ENCODE data around the gene RASA3. TPM values are rescaled to one million over a fixed set of nuclear protein-coding genes. Genes with fewer than 3 reads are reported as not detected.

RASA3 gene
- total RNA-seq, 1 experiment from 2014 or later: 18.6 TPM

- Histone ChIP-seq H4K20me1 (ENCODE audit: insufficient read depth) (no peaks in the 10 kb centered on the region), H3K36me3 (ENCODE audit: control insufficient read depth in 1 of 2, insufficient read depth in 2 of 2, low read length in 2 of 2) (no peaks in the 10 kb centered on the region), H3K9me2 (ENCODE audit: insufficient read depth) (no peaks in the 10 kb centered on the region), H3K4me3 (replicated peaks in 1 of 2; ENCODE audit: low read depth in 1 of 2, low read length in 2 of 2) (no peak overlapping the region), H3K79me2 (ENCODE audit: insufficient read depth, low read length) (no peaks in the 10 kb centered on the region), H3K4me2 (ENCODE audit: low read length) (no peak overlapping the region), H3K9me3 (ENCODE audit: control insufficient read depth in 1 of 2, insufficient read depth in 1 of 2, low read depth in 1 of 2, low read length in 2 of 2) (no peaks in the 10 kb centered on the region), H3K27ac (ENCODE audit: low read depth, low read length) (no peak overlapping the region), H3K9ac (ENCODE audit: low read length) (no peak overlapping the region), H3K4me1 (ENCODE audit: control insufficient read depth in 1 of 2, insufficient read depth in 2 of 2, low read length in 2 of 2) (peaks cover 0 to 5% of the 10 kb centered on the region in 2 experiments; a peak in 1 of 4 replicates), H2AFZ (ENCODE audit: low read depth, low read length, poor library complexity, severe bottlenecking) (no peak overlapping the region), H3K27me3 (ENCODE audit: insufficient read depth, low read length) (no peaks in the 10 kb centered on the region)
- CTCF ChIA-PET: no interaction called here
- TF ChIP-seq ELF1 (IDR thresholded peaks at IDR 0.05; ENCODE audit: borderline replicate concordance, low read depth) (no peak), CTCF (IDR thresholded peaks at IDR 0.05 in 2 of 3, conservative IDR thresholded peaks at IDR 0.05 in 1 of 3; ENCODE audit: borderline replicate concordance in 1 of 3, insufficient read depth in 1 of 3, low read depth in 2 of 3, low read length in 2 of 3) (no peak), EZH2 (IDR thresholded peaks at IDR 0.05) (no peak)
- BruUV-seq (replicated peaks): no TSS peak
- POLR2A ChIA-PET: no interaction called here
- RAD21 ChIA-PET (ENCODE audit: low non-redundant PET in 1 of 2, low total read pairs in 2 of 2, uncharacterized antibody in 2 of 2, unreplicated experiment in 2 of 2): no interaction called here
- intact Hi-C loops (cut with micrococcal nuclease): no loop called here
- ATAC-seq (no peak), DNase-seq (ENCODE audit: low read depth, low spot score) (no peak)
These were observed 123.3 kb downstream of the RASA3 start for GRCh38 chr13:114008964-114009589.

DNA sequence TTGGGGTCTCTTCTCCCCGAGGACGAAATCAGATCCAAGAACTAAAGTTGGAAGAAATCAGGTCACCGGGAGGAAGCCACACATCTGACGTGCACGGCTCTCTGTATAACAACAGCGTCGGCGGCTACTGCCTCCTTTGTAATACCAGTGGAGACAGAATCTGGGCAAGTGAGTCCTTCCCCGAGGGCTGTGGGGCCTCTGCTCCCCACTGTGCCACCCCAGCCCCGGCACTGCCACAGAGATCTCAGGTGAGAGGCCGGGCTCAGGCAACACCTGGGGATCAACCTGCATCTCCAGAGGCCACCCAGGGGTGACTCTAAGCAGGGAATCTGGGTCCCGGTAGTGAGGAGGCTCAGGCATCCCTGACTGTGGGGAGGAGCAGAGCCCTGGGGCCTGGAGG lies 124.9 kb downstream of the RASA3 start:
- Histone ChIP-seq H3K4me1 (ENCODE audit: control insufficient read depth in 1 of 2, insufficient read depth in 2 of 2, low read length in 2 of 2) (peaks cover 0 to 5% of the 10 kb centered on the region in 2 experiments; a peak in 1 of 4 replicates), H3K27ac (ENCODE audit: low read depth, low read length) (no peak overlapping the region), H4K20me1 (ENCODE audit: insufficient read depth) (no peaks in the 10 kb centered on the region), H3K4me3 (replicated peaks in 1 of 2; ENCODE audit: low read depth in 1 of 2, low read length in 2 of 2) (no peak overlapping the region), H3K9me3 (ENCODE audit: control insufficient read depth in 1 of 2, insufficient read depth in 1 of 2, low read depth in 1 of 2, low read length in 2 of 2) (no peaks in the 10 kb centered on the region), H3K9me2 (ENCODE audit: insufficient read depth) (no peaks in the 10 kb centered on the region), H3K79me2 (ENCODE audit: insufficient read depth, low read length) (no peaks in the 10 kb centered on the region), H3K27me3 (ENCODE audit: insufficient read depth, low read length) (no peaks in the 10 kb centered on the region), H3K4me2 (ENCODE audit: low read length) (no peak overlapping the region), H3K9ac (ENCODE audit: low read length) (no peak overlapping the region), H3K36me3 (ENCODE audit: control insufficient read depth in 1 of 2, insufficient read depth in 2 of 2, low read length in 2 of 2) (no peaks in the 10 kb centered on the region), H2AFZ (ENCODE audit: low read depth, low read length, poor library complexity, severe bottlenecking) (no peak overlapping the region)
- intact Hi-C loops (cut with micrococcal nuclease): no loop called here
- CTCF ChIA-PET: no interaction called here
- ATAC-seq (no peak), DNase-seq (ENCODE audit: low read depth, low spot score) (no peak)
- BruUV-seq (replicated peaks): no TSS peak
- no peak for TF ChIP-seq TCF7L2 (IDR thresholded peaks at IDR 0.05; ENCODE audit: borderline replicate concordance, extremely low read depth, insufficient read depth, insufficient read length)
- TF ChIP-seq JUND (IDR thresholded peaks at IDR 0.05): no peak
- no peak for TF ChIP-seq YY1 (IDR thresholded peaks at IDR 0.05; ENCODE audit: extremely low read depth, insufficient replicate concordance, low read depth, low read length)
- RAD21 ChIA-PET (ENCODE audit: low non-redundant PET in 1 of 2, low total read pairs in 2 of 2, uncharacterized antibody in 2 of 2, unreplicated experiment in 2 of 2): no interaction called here
- POLR2A ChIA-PET: no interaction called here

Data from HCT116 (cell line).